GM10248 (cell line): ENCODE data around the gene ZBTB46.
A peak's percentile ranks its signal among the peaks of the same experiment; 100 is the strongest.
"Not testable (repeated sequence)": the region's sequence is repeated elsewhere in the genome, so short reads cannot be mapped to it uniquely, and the experiment has no call there.

ENCODE experiments used
- CTCF ChIA-PET: fragments of 300-600 bp; sonication (Branson Sonifier 250); formaldehyde crosslinking; extraction: SDS; loops from one replicate; lab custom pipeline; 2021; ENCODE audit warnings: antibody characterized with exemption; lab: Yijun Ruan, JAX
- POLR2A ChIA-PET: fragments of 350-650 bp; sonication (Branson Sonifier 250); formaldehyde crosslinking; extraction: SDS; loops from one replicate; lab custom pipeline; 2020; ENCODE audit warnings: antibody characterized with exemption; lab: Yijun Ruan, JAX
- DNase-seq: peaks from one replicate; pipeline ENCODE4 v3.0.0; 2012; ENCODE audit errors: extremely low spot score
- TF ChIP-seq, protein P1 (sequence below): IDR thresholded peaks from 2 replicates; pipeline ENCODE4 v1.5.1; 2012; ENCODE audit warnings: mild to moderate bottlenecking, low read depth; ENCODE audit errors: extremely low read depth, missing control alignments, control extremely low read depth

The ZBTB46 gene

DNA sequence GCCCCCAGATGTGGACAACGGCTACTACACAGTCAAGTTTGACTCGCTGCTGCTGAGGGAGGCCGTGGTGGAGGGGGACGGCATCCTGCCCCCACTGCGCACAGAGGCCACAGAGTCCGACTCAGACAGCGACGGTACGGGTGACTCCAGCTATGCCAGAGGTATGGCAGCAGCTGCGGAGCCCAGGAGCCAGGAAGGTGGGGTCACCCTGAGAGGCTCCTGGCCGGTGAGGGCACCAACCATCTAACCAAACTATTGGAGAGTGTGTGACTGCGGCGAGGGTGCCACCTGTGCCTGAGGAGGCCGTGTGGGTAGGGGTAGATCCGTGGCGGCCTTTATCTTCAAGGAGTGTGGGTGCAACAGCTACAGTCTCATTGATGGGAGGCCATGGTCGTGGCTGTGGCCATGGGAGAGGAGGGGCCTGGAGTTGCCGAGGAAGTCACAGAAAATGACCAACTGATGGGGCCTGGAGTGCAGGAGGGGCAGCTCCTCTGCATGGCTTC, 97.4 kb downstream of the ZBTB46 start:
- TF ChIP-seq, protein P1, sequence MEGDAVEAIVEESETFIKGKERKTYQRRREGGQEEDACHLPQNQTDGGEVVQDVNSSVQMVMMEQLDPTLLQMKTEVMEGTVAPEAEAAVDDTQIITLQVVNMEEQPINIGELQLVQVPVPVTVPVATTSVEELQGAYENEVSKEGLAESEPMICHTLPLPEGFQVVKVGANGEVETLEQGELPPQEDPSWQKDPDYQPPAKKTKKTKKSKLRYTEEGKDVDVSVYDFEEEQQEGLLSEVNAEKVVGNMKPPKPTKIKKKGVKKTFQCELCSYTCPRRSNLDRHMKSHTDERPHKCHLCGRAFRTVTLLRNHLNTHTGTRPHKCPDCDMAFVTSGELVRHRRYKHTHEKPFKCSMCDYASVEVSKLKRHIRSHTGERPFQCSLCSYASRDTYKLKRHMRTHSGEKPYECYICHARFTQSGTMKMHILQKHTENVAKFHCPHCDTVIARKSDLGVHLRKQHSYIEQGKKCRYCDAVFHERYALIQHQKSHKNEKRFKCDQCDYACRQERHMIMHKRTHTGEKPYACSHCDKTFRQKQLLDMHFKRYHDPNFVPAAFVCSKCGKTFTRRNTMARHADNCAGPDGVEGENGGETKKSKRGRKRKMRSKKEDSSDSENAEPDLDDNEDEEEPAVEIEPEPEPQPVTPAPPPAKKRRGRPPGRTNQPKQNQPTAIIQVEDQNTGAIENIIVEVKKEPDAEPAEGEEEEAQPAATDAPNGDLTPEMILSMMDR = no peak
- CTCF ChIA-PET = interaction anchor here (0.8 to 4.6 kb wide), 5 partner anchors 12 to 237 kb away, joined by 3 to 16 read pairs (median 5); partner anchors contain the start of genes ARFRP1 and ZGPAT
- DNase-seq = no peak
- POLR2A ChIA-PET = no interaction called here

DNA sequence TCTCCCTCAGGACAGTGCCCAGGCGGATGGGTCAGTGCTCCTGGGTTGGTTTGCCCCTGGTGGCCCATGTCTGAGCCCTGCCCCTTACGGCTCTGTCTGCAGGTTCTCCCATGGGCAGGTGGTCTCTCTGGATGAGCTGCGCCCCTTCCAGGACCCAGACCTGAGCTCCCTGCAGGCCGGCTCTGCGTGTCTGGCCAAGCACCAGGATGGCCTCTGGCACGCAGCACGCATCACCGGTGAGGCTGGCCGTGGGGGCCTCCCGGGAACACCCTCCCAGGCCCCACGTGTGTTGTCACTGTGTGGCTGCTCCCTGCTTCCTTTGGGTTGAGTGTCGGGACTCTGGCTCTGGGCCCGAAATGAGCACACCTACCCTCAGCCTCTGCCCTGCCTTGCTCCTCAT, 97.9 kb downstream of the ZBTB46 start:
- CTCF ChIA-PET = interaction anchor here (1.1 to 4.6 kb wide), 2 partner anchors 12 to 25 kb away, joined by 5 to 16 read pairs; partner anchors contain the start of genes ARFRP1 and ZGPAT
- peak; percentile 8 for DNase-seq
- POLR2A ChIA-PET = no interaction called here
- TF ChIP-seq, protein P1 = no peak

DNA sequence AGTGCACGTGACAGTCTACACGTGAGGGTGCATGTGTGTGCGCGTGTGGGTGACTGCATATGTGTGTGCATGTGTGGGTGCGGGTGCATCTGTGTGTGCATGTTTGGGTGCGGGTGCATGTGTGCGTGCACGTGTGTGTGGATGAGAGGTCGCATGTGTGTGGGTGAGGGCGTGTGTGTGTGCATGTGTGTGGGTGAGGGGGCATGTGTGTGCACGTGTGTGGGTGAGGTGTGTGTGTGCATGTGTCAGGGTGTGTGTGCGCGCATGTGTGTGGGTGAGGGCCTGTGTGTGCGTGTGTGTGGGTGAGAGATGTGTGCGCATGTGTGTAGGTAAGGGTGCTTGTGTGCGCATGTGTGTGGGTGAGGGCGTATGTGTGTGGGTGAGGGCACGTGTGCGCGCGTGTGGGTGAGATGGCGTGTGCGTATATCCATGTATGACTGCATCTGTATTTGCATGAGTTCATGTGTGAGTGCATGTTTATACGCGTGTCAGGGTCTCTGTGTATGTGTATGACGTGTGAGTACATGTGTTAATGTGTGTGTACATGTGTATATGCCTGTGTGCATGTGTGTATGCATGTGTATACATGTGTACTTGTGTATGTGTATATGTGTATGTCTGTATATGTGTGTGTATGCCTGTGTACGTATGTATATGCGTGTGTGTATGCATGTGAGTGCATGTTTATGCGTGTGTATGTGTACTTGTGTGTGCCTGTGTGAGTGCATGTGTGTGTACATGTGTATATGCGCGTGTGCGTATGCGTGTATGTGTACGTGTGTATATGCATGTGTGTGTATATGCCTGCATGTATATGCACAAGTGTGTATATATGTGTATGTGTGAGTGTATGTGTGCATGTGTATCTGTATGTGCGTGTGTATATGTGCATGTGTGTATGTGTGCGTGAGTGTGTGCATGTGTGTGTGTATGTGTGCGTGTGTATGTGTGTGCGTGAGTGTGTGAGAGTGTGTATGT, 98.7 kb downstream of the ZBTB46 start:
- ChIA-PET POLR2A (no interaction called here), CTCF (interaction anchor here (4.6 kb wide), 1 partner anchor 25 kb away, joined by 16 read pairs; the partner anchor contains the start of genes ARFRP1 and ZGPAT)
- DNase-seq = no peak
- TF ChIP-seq, protein P1 = no peak

DNA sequence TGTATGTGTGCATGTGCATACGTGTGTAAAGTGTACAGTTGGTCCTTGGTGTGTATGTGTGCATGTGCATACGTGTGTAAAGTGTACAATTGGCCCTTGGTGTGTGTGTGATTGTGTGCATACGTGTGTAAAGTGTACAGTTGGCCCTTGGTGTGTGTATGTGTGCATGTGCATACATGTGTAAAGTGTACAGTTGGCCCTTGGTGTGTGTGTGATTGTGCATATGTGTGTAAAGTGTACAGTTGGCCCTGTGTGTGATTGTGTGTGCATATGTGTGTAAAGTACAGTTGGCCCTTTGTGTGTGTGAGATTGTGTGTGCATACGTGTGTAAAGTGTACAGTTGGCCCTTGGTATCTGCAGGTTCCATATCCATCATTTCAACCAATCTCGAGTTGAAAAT, 99.7 kb downstream of the ZBTB46 start:
- DNase-seq = no peak
- CTCF ChIA-PET = no interaction called here
- POLR2A ChIA-PET = no interaction called here
- TF ChIP-seq, protein P1 = no peak

DNA sequence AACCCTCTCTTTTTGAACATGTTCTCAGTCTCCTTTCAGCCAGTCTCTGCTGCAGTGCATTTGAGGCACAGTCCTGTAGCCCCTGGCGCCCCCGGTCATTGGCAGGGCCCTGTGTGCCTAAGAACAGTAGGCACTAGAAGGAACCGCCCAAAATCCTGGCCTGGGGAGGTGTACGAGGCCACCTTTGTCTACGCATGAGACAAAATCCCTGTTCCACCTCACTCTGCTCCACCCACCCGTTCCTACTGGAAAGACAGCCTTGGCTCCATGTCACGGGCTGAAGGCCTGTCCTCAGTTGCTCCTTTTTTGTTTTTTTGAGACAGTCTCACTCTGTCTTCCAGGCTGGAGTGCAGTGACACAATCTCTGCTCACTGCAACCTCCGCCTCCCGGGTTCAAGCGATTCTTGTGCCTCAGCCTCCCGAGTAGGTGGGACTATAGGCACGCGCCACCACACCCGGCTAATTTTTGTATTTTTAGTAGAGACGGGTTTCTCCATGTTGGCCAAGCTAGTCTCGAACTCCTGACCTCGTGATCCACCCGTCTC, 100.8 kb downstream of the ZBTB46 start:
- POLR2A ChIA-PET, DNase-seq: not testable (repeated sequence)
- CTCF ChIA-PET = interaction anchor here (1.2 kb wide), 1 partner anchor 8 kb away, joined by 3 read pairs; no protein-coding TSS in a partner anchor

DNA sequence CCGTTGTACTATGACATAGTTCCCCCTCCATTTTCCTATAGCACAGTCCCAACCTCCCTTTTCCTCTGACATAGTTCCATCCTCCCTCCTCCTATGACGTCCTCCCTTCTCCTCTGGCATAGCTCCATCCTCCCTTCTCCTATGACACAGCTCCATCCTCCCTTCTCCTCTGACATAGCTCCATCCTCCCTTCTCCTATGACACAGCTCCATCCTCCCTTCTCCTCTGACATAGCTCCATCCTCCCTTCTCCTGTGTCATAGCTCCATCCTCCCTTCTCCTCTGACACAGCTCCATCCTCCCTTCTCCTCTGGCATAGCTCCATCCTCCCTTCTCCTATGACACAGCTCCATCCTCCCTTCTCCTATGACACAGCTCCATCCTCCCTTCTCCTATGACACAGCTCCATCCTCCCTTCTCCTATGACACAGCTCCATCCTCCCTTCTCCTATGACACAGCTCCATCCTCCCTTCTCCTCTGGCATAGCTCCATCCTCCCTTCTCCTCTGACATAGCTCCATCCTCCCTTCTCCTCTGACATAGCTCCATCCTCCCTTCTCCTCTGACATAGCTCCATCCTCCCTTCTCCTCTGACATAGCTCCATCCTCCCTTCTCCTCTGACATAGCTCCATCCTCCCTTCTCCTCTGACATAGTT, 108.0 kb downstream of the ZBTB46 start:
- CTCF ChIA-PET = interaction anchor here (1.4 to 3.4 kb wide), 3 partner anchors 10 to 141 kb away, joined by 3 to 21 read pairs (median 6); partner anchors contain the start of genes ARFRP1 and ZGPAT
- DNase-seq, POLR2A ChIA-PET: not testable (repeated sequence)

DNA sequence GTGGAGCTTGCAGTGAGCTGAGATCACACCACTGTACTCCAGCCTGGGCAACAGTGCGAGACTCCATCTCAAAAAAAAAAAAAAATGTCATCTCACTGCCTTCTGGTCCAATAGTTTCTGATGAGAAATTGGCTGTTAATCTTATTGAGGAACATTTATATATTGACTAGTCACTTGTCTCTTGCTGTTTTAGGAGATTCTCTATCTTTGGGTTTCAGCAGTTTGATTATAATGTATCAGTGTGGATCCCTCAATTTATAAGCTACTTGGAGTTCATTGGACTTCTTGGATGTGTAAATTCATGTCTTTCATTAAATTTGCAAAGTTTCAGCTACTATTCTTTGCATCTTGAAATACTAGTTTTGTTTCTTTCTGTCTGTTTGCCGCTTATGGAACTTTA, 112.1 kb downstream of the ZBTB46 start:
- TF ChIP-seq, protein P1 = no peak
- DNase-seq = no peak
- ChIA-PET POLR2A (interaction anchor here (0.6 kb wide), 1 partner anchor 323 kb away, joined by 3 read pairs; no protein-coding TSS in a partner anchor), CTCF (interaction anchor here (0.8 kb wide), 1 partner anchor 8 kb away, joined by 4 read pairs; no protein-coding TSS in a partner anchor)
